Glutamatergic neuron (in vitro differentiated cells): Measurements from ENCODE around the gene SRP14. TPM values are rescaled to one million over a fixed set of nuclear protein-coding genes. Genes with fewer than 3 reads are reported as not detected.

Experiments
- DNase-seq: peaks from one replicate; pipeline ENCODE4 v3.0.0; 2022
- H3K27ac Mint-ChIP-seq: one replicate; pipeline ENCODE4 v1.8.0; 2020; ENCODE audit warnings: mild to moderate bottlenecking, mixed read lengths, inconsistent platforms; ENCODE audit not compliant: unreplicated experiment
- H3K27me3 Mint-ChIP-seq: one replicate; pipeline ENCODE4 v1.8.0; 2020; ENCODE audit warnings: mild to moderate bottlenecking, moderate library complexity, mixed read lengths, inconsistent platforms; ENCODE audit not compliant: unreplicated experiment
- H3K36me3 Mint-ChIP-seq: one replicate; pipeline ENCODE4 v1.8.0; 2020; ENCODE audit warnings: mild to moderate bottlenecking, mixed read lengths, inconsistent platforms; ENCODE audit not compliant: unreplicated experiment
- H3K4me1 Mint-ChIP-seq: one replicate; pipeline ENCODE4 v1.8.0; 2020; ENCODE audit warnings: mild to moderate bottlenecking, low read depth, mixed read lengths, inconsistent platforms; ENCODE audit not compliant: unreplicated experiment
- H3K4me3 Mint-ChIP-seq: one replicate; pipeline ENCODE4 v1.8.0; 2020; ENCODE audit warnings: mild to moderate bottlenecking, mixed read lengths, inconsistent platforms; ENCODE audit not compliant: unreplicated experiment
- H3K9me3 Mint-ChIP-seq: one replicate; pipeline ENCODE4 v1.8.0; 2020; ENCODE audit warnings: mild to moderate bottlenecking, moderate library complexity, mixed read lengths, inconsistent platforms; ENCODE audit not compliant: unreplicated experiment
- CTCF ChIP-seq: fragments of 200-600 bp; sonication (generic); IDR thresholded peaks from one replicate; pipeline ENCODE4 v1.5.0; 2021; ENCODE audit not compliant: partially characterized antibody, unreplicated experiment
- total RNA-seq: library from RNA; stranded (reverse); fragmentation: NEBNext Ultra II Directional; extraction: Animal tissue kit (Norgen Biotek cat#: 25700); gene quantifications from one replicate; pipeline ENCODE4 v1.2.1, GENCODE V29; 2021; ENCODE audit not compliant: unreplicated experiment

Gene SRP14
- total RNA-seq, 1 donor from 2014 or later, result 246 TPM

DNA sequence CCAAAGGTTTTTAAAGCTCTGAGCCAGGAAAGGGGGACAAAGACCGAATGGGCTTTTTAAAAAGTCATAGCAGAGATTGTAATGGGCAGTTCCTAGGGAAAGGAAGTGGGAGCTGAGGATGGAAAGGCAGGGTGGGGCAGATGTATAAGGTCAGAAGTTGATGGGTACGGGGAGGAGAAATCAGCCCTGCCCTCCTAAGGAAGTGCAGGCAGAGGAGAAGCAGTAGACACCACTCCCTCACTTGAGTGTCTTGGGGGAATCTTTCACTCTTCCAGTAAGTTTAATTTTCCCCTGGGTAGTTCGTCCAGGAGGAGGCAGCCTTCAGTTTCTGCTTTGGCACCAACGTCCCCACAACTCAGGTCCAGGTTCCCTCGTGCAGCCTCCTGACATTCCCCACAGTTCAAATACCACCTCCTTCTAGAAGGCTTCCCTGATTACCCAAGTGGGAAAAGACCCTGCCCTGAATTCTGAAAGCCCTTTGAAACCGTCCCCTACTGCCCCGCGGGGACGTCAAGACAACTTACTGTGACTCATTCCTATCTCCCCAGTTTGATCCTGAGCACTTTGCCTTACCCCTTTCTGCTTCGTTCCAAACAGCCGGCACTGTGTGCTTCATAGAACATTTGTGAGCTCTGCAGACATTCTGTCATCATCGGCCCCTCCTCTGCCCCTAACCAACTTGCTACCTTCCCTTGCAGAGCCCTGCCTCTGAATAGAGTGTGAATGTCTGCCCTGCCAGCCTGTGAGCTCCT is 14.3 kb upstream of the SRP14 start:
- Mint-ChIP-seq H3K27ac (no peak overlapping the region), H3K4me1 (no peaks in the 10 kb centered on the region), H3K9me3 (no peaks in the 10 kb centered on the region), H3K4me3 (no peak overlapping the region), H3K36me3 (peaks cover 5% of the 10 kb centered on the region), H3K27me3 (no peaks in the 10 kb centered on the region)
- no peak for TF ChIP-seq CTCF
- DNase-seq, result no peak

GRCh38 chr15:40052604-40053003 is 13.6 kb upstream of the SRP14 start:
- Mint-ChIP-seq H3K4me1 (no peaks in the 10 kb centered on the region), H3K4me3 (no peak overlapping the region), H3K9me3 (no peaks in the 10 kb centered on the region), H3K27me3 (no peaks in the 10 kb centered on the region), H3K36me3 (peaks cover 5% of the 10 kb centered on the region), H3K27ac (no peak overlapping the region)
- DNase-seq, result no peak
- TF ChIP-seq CTCF, result no peak

DNA sequence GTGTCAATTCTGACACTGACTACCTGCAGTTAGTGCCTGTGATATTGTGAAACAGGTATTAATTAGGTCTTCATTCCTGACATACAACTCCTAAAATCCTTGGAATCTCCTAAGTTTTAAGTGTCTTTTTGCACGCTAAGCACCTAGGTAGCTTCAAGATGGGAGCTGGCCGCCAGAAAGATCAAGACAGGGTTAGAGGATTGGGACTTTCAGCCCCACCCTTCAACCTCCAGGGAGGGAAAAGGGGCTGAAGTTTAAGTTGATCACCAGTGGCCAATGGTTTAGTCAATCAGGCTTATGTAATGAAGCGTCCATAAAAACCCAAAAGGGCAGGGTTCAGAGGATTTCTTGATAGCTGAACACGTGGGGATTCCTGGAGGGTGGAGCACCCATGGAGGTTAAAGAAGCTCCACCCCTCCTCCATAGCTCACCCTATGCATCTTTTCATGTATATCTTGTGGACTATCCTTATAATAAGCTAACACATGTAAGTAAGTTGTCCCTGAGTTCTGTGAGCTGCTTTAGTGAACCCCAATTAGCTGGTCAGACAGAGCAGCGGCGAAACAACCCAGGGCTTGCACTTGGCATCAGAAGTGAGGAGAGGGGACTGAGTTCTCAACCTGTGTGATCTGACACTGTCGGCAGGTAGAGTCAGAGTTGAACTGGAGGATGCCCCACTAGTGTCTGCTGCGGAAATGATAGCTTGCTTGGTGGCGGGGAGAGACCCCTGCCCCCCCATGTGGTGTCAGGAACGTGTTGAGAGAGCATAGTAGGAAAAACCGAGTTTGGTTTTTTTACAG is 12.8 kb upstream of the SRP14 start:
- Mint-ChIP-seq H3K36me3 (peaks cover 5% of the 10 kb centered on the region), H3K9me3 (no peaks in the 10 kb centered on the region), H3K27me3 (no peaks in the 10 kb centered on the region), H3K27ac (no peak overlapping the region), H3K4me1 (no peaks in the 10 kb centered on the region), H3K4me3 (no peak overlapping the region)
- no peak for DNase-seq
- no peak for TF ChIP-seq CTCF

DNA sequence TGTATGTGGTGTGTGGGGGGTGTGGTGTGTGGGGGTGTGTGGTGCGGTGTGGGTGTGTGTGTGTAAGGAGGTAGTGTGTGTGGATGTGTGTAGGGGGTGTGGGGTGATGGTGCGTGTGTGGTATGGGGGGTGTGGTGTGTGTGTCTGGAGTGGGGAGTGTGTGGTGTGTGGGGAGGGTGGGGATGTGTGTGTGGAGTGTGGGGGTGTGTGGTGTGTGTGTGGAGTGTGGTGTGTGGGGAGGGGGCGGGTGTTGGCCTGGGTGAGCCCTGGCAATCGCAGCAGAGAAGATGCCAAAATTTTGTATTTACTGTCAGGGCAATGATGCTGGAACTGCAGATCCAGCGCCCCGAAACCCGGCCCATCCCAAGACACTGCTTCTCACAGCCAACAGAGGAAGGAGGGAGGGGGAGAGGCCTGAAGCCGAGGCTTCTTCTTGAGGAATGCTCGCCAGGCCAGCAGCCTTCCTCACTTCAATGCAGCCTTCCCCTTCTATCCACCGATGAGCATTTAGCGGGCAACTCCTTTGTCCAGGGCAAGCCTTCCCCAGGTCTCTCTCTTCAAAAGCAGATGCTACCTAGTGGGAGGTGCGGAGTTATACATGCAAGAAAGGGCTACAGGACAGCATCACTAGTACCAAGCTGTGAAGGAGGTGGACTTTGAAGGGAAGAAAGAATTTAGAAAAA is 11.9 kb upstream of the SRP14 start:
- no peak for TF ChIP-seq CTCF
- H3K27me3 Mint-ChIP-seq, result no peaks in the 10 kb centered on the region
- no peak for DNase-seq
- H3K36me3 Mint-ChIP-seq, result peaks cover 5% of the 10 kb centered on the region
- H3K9me3 Mint-ChIP-seq, result no peaks in the 10 kb centered on the region
- H3K4me3 Mint-ChIP-seq, result no peak overlapping the region
- H3K4me1 Mint-ChIP-seq, result no peaks in the 10 kb centered on the region
- no peak overlapping the region for H3K27ac Mint-ChIP-seq
